ENCODE results near the gene MAP3K7.

MAP3K7 gene

DNA sequence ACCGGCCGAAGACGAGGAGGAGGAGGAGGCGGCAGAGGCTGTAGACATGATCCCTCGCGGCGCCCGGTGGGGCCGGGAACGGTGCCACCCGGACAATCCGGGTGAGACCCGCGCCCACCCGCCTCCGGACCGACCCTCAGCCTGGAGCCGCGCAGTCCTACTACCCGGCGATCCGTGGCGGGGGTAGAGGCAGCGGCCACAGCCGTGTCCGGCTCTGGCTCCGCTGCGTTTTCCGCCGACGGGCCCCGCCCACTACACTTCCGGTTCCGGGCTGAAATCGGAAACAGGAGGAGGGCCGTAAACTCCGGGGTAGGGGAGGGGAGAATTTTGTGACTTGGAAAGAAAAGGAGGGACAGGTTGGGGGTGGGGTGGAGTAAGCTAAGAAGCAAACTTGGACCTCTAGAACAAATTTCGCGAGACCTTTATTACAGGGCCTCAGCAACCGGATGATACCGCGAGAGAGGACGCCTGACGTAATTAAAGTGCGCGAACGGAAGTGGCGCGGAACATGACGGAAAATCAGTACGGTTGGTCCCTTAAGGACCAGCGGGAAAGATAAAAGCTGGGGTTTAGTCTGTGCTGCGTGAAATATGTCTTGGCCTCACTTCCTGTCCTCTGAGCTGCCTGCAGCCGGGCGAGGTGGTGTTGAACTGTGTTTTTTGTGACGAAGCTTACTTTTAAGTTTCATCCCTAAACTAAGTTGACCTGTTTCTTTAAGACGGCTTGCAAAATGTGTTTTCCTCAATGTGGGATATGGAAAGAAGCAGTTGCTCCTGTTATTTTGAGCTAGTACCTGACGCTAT lies at the start of gene MAP3K7:
Gene MAP3K7 (minus strand): TSS at position 237 of the 803 bp plus-strand sequence. CDS start 189 bp downstream, at position 48.
- peak; percentile 86 for DNase-seq

DNA sequence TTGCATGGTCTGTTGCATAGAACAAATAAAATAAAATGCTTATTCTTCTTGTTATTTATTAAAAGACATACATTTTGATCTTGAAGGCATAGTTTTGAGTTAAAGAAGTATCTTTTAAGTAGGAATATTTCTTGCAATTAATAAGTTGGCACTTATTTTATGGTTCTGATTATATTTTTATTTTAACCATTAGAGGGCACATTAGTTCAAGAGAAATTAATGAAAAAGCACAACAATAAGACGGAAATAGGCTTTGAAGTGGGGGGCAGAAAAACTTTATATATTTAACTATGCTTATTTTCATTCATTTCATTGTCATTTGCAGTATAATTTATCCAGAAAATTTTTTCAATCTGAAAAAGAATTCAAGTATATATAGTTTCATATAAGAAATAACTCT lies 44.2 kb upstream of the MAP3K7 start:
- DNase-seq: no peak

DNA sequence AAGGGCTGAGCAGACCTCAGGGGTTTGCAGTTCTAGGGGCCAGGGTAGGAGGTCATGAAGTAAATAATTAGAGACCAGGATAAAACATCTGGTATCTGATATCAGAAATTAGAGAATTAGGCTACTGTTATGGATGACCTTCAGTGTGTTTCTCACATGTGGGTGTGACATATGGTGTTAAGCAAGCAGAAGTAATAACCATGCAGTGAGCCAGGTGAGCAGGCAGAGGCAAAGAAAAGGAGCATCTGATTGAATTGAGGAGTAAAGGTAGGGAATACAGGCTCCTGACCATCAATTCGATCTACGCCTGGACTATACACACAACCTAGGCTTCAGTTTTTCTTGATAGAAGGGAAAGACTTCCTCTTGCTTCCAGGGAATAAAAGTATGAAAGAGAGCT lies 34.7 kb upstream of the MAP3K7 start:
- no peak for DNase-seq

DNA sequence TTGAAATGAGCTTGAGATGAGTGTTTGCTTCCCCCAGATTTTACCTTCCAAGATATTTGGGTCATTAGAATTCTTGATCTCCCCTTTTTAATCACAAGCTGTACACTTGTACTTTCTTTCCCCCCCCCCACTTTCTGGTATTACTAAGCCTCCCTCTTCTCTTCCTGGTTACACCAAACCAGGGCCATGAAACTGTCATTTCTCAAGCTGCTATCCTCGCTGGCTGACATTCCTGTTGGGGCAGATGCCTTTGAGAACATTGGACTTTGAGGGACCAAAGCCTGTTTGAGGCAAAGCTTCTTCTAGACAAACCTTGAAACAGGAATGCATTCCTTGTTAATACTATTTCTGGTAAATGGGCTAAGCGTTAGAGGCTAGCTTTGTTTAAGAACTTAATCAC lies 32.3 kb upstream of the MAP3K7 start:
- no peak for DNase-seq

DNA sequence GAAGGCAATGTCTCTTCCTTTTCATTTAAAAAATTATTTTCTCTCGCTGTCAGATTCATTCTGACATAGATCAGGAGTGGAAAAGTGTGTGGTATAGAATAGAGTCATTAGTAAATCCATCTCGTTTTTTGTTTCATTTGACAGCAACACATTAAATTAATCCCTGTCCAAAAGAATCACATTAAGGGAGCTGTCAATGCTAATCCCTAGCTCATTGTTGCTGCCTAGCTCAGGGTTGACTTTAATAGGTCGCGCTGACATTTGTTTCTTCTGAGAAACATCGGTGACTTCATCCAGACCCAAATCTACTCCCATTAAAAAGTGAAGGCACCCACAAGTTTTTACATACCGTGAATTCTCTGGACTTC lies 25.4 kb upstream of the MAP3K7 start:
- DNase-seq: no peak

GRCh38 chr6:90611543-90612312 lies 24.9 kb upstream of the MAP3K7 start:
- DNase-seq: no peak

- DNase-seq: no peak
These were observed 24.1 kb upstream of the MAP3K7 start for GRCh38 chr6:90610751-90611542.

DNA sequence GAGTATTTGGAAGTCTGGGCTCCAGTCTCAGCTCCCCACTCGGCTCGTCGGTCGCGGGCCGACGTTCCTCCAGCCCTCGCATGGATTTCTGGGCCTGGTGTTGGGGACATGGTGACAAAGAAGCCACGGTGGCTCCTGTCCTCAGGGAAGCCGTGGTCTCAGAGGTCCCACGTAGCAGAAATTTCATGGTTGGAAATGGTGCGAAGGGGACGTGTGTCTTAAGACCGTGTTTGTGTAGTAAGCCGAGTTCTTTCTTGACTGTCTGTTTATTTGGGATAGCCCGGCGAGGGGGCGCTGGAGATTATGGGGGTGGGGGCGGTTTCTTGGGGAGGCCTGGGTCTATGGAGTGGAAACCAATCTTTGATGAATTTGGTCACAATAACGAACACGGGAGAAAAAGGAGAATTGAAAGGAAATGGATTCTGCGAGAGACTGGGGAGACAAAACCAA lies 23.5 kb upstream of the MAP3K7 start:
- no peak for DNase-seq

GRCh38 chr6:90605749-90606340 lies 19.0 kb upstream of the MAP3K7 start:
- DNase-seq: no peak

DNA sequence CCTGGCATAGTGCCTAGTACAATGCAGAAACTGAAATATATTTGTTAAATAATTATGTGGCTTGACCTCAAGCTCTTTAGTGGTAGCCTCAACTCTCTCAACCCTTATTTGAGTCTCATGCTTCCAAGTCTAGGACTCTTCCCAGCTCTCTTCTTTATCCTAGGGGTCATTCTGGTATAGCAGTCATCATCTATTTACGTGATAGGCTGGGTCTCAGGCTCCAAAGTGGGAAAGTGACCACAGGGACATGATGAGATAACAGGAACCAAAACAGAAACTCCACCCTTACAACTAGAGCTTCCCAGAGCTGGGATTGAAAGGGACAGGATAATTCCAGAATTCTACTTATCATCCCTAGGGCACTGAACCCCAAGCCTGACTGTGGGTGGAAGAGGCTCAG lies 17.7 kb upstream of the MAP3K7 start:
- no peak for DNase-seq

GRCh38 chr6:90599151-90599550 lies 12.3 kb upstream of the MAP3K7 start:
- DNase-seq: no peak

GRCh38 chr6:90598192-90598951 lies 11.5 kb upstream of the MAP3K7 start:
- no peak for DNase-seq

GRCh38 chr6:90596967-90597539 lies 10.2 kb upstream of the MAP3K7 start:
- DNase-seq: no peak

DNA sequence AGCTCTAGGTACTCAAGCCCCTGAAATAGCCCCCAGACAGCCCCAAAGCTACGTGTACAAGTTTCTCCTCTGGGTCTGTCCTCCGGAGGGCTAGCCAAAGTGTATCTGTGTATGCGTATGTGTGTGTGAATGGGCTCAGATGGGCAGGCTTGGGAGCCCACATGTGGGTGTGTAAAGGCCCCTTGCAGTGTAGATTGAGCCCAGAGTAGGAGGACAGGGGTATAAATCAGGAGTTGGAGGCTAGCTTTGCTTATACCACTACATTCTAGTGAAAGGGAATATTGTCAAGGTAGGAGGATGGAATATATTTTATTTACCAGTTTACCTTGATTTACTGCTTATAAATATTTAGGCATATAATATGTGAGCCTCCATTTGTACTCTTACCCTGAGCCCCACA lies 9.0 kb upstream of the MAP3K7 start:
- no peak for DNase-seq

GRCh38 chr6:90586546-90586835 lies 381 bp downstream of the MAP3K7 start:
- DNase-seq: no peak

GRCh38 chr6:90584636-90585255 lies 2.1 kb downstream of the MAP3K7 start:
- no peak for DNase-seq

DNA sequence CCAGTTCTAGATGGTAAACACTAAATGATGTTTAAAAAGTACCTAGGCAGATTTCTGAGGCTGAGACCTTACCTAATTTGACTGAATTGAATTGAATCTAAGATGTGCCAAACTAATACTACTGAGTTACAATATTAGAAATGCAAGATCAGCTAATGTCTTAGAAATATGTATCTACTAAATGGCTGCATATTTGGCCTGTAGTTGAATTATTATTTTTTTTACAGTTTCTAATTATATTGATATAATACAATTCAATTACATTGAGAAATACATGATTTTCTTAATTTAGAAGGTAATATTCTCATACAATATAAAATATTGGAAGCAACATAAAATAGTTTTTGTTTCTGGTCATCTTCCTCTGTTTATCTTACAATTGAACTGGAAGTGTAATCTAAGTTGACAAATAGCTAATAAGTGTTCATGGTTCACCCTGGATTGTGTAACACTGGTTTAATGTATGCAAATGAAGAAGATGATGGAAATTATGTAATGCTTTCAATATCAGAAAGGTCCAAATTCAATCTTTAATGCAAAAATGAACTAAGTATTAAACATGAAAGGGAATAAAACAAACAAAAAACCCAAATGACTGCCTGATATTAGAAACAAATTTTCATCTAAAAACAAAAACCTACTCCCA lies 2.9 kb downstream of the MAP3K7 start:
- DNase-seq: no peak

DNA sequence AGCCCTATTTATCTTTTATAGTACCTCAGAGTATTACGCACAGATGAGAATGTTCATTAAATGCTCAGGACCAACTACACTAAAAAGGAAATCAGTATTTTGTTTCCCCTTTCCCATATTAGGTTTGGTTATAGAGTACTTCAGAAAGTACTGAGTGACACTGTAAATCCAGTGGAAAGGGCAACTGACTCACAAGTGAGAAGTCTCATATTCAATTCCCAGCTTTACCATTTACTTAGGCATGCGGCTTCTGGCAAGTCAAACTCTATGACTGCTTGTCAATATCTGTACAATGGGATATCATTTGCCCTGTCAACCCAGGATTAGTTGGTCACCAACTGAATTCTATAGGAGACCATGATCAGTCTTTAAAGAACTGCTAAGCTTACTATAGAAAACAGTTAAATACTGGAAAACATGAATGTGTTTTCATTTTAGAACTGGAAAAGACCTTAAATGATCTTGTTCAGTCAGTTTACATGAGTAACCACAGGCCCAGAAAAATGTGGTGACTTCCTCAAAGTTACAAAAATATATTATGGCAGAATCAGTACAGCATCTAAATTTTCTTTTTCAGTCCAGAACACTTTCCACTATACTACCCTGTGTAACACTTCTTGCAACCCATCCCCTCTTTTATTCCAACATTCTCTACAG lies 3.6 kb downstream of the MAP3K7 start:
- DNase-seq: no peak

DNA sequence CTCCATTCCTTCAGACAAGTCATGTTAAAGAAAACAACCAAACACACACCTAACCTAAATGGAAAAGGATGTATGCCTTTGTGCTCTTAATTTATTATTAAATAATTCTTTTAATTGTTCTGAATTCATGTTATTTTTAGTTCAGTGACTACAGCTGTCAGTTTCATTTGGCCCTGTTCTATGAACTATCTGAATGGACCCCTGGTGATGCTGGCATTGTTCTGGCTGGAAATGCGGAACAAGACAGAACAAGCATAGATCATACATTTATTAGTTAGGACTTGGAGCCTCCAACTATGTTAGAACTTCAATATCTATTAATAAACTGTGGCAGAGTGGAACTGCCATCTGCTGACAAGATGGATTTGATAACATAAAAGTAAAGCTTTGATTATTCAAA lies 5.7 kb downstream of the MAP3K7 start:
- DNase-seq: no peak

DNA sequence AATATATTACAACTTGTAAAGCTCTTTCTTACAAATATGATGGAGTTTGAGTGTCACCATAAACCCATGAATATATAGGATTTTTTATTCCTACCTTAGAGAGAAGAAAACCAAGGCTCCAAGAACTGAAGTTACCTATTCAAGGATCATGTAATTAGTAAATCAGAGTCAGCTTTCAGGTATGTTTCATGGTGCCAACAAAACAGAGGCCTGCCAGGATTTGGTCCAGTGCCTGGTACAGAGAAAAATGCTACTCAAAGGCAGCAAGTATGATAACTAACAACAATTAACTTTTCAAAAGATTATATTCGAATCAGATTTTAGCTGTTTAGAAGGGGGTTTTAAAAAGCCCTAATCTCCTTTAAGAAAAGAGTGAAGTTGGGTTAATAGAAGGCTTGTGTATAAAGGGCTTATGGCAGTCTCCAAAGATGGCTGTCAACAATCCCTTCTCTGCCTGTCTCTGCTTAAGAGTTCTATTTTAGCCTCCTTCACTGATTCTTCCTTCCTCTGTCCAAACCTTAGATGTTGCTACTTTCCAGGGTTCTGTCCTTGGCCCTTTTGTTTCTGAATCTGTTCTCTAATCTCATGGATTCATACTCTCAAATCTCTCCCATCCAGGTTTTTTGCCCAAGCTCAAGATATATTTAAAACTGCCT lies 7.8 kb downstream of the MAP3K7 start:
- DNase-seq: no peak

Measured in NCI-H2029 (cell line).